Measurements from ENCODE around the gene NRXN3. TPM values are rescaled to one million over a fixed set of nuclear protein-coding genes. Genes with fewer than 3 reads are reported as not detected.

Gene NRXN3
- total and polyA plus RNA-seq, 11 donors = 0.19 to 2.2 (median 1.1) TPM

DNA sequence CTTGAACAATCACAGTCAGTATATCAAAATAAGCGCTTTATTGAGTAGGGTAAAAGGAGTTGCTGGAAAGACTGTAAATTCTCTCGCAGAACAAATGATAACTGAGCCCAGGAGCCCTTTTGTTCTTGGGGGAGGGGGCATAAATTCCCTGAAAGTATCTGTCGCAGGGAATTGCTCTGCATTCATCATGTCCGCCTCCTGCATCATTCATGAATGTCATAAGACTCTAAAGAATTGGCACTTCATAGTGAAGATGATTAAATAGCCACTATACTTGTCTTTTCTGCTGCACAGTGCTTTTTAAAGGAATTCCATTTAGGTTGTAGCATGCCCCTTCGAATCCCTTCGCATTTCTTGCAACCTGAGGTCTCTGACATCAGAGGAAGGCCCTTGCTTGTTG lies 1278.8 kb downstream of the NRXN3 start:
- DNase-seq (no peak), ATAC-seq (no peak)
- no peak overlapping the region for H3K27ac ChIP-seq
- no peaks in the 10 kb centered on the region for H3K4me1 ChIP-seq
- H3K4me3 ChIP-seq = no peak overlapping the region
- WGBS, 4 donors = 86 to 93% (median 87%) methylated on average over 6 of the region's 6 CpGs
- TF ChIP-seq, protein P1, sequence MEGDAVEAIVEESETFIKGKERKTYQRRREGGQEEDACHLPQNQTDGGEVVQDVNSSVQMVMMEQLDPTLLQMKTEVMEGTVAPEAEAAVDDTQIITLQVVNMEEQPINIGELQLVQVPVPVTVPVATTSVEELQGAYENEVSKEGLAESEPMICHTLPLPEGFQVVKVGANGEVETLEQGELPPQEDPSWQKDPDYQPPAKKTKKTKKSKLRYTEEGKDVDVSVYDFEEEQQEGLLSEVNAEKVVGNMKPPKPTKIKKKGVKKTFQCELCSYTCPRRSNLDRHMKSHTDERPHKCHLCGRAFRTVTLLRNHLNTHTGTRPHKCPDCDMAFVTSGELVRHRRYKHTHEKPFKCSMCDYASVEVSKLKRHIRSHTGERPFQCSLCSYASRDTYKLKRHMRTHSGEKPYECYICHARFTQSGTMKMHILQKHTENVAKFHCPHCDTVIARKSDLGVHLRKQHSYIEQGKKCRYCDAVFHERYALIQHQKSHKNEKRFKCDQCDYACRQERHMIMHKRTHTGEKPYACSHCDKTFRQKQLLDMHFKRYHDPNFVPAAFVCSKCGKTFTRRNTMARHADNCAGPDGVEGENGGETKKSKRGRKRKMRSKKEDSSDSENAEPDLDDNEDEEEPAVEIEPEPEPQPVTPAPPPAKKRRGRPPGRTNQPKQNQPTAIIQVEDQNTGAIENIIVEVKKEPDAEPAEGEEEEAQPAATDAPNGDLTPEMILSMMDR (IDR thresholded peaks at IDR 0.05) = no peak
- no peak for TF ChIP-seq POLR2A (IDR thresholded peaks at IDR 0.05)
- no peaks in the 10 kb centered on the region for H3K9me3 ChIP-seq
- H3K27me3 ChIP-seq = no peaks in the 10 kb centered on the region
- intact Hi-C loops (cut with DNase I) = no loop called here
- H3K36me3 ChIP-seq = no peaks in the 10 kb centered on the region

DNA sequence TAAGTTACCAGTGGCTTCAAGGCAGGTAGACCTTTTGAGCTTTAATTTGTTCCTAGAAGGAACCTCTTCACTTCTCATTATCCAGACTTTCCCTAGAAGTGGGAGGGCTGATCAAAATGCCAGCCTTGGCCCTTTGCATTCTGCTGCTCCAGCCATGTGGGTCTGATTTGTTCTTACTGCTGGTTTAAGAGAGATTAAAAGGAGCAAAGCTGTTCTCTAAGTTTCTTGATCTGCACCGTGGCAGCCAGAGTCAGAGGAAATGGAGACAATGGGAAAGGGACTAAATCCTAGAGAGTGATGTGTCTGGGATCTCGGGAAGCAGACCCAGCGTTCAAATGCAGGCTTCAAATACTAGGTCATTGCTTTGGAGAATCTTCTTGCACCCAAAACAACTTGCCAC lies 1281.4 kb downstream of the NRXN3 start:
- ATAC-seq (no peak), DNase-seq (no peak)
- Histone ChIP-seq H3K4me3 (no peak overlapping the region), H3K36me3 (no peaks in the 10 kb centered on the region), H3K27ac (no peak overlapping the region), H3K9me3 (no peaks in the 10 kb centered on the region), H3K4me1 (no peaks in the 10 kb centered on the region), H3K27me3 (no peaks in the 10 kb centered on the region)
- TF ChIP-seq POLR2A (IDR thresholded peaks at IDR 0.05) = no peak
- TF ChIP-seq, protein P1 (IDR thresholded peaks at IDR 0.05) = no peak
- intact Hi-C loops (cut with DNase I) = no loop called here
- 50 to 86% (median 59%) methylated on average over 3 of the region's 3 CpGs for WGBS, 4 donors

DNA sequence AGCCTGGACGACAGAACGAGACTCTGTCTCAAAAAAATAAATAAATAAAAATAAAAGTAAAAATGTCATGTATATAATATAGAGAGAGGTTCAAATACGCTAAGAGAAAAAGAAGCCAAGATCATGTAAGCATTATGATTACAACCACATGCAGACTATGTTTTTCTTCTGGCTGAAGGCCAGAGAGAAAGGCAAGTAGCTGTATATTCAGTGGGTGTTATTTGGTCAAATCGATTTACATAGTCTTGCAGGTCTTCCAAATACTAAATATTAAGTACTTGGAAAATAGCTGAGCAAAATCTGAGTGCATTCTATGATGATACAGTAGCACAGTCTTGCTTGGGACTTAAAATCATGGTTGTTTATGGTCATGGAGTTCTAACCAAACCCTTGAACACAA lies 1283.1 kb downstream of the NRXN3 start:
- Histone ChIP-seq H3K4me1 (no peaks in the 10 kb centered on the region), H3K4me3 (no peak overlapping the region), H3K27ac (no peak overlapping the region), H3K9me3 (no peaks in the 10 kb centered on the region), H3K36me3 (no peaks in the 10 kb centered on the region), H3K27me3 (no peaks in the 10 kb centered on the region)
- WGBS, 4 donors = 54 to 83% (median 72%) methylated on average over 4 of the region's 4 CpGs
- intact Hi-C loops (cut with DNase I) = no loop called here
- no peak for ATAC-seq
- DNase-seq = no peak
- TF ChIP-seq POLR2A (IDR thresholded peaks at IDR 0.05) = no peak
- TF ChIP-seq, protein P1 (IDR thresholded peaks at IDR 0.05) = no peak

DNA sequence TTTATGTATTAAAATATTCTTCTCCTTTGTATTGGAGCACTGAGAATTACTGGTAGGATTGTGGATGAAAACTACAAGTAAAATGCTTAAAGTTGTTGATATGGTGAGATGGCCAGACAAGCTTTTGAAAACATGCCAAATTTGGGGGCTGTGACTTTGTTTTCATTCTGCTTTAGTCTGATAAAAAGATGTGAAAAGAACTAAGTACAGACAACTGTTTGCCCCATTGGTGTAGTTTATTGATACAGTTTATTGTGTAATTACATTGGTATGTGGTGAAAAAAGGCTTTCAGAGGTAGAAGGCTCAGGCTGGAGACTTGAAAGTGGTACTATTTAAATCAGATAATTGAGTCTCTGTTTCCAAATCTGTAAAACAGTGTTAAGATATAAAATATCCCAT lies 1294.3 kb downstream of the NRXN3 start:
- intact Hi-C loops (cut with DNase I) = no loop called here
- Histone ChIP-seq H3K9me3 (no peaks in the 10 kb centered on the region), H3K27me3 (no peaks in the 10 kb centered on the region), H3K27ac (no peak overlapping the region), H3K4me1 (no peaks in the 10 kb centered on the region), H3K36me3 (no peaks in the 10 kb centered on the region), H3K4me3 (no peak overlapping the region)
- DNase-seq (no peak), ATAC-seq (no peak)
- no peak for TF ChIP-seq POLR2A (IDR thresholded peaks at IDR 0.05)
- TF ChIP-seq, protein P1 (IDR thresholded peaks at IDR 0.05) = no peak

All from heart left ventricle (tissue), 16 donors.